Prostate gland (tissue), 2 donors: Measurements from ENCODE around the gene TNIP2. TPM values are rescaled to one million over a fixed set of nuclear protein-coding genes. Genes with fewer than 3 reads are reported as not detected.
"Not testable (repeated sequence)": the region's sequence is repeated elsewhere in the genome, so short reads cannot be mapped to it uniquely, and the experiment has no call there.

Source experiments
- DNase-seq: peaks from one replicate; pipeline ENCODE4 v3.0.0-alpha.2; 2019; ENCODE audit warnings: low spot score
- H3K27ac ChIP-seq, 2 donors: fragments of 200-600 bp; sonication (generic); 2 replicates each; pipeline ENCODE4 v1.5.1; 2017 to 2019
- H3K27me3 ChIP-seq: fragments of 200-600 bp; sonication (generic); replicated peaks from 2 replicates; pipeline ENCODE4 v1.5.1; 2019; ENCODE audit not compliant: insufficient read depth
- H3K36me3 ChIP-seq, 2 donors: fragments of 200-600 bp; sonication (generic); 1 replicate in 1 of 2; 2 replicates in 1 of 2; pipeline versions ENCODE4 v1.5.1 to v1.8.1; 2017 to 2019
- H3K4me1 ChIP-seq: fragments of 200-600 bp; sonication (generic); replicated peaks from 2 replicates; pipeline ENCODE4 v1.5.1; 2019
- H3K4me3 ChIP-seq, 2 donors: fragments of 200-600 bp; sonication (generic); 2 replicates each; pipeline ENCODE4 v1.5.1; 2017 to 2019
- H3K9me3 ChIP-seq: fragments of 200-600 bp; sonication (generic); 2 replicates; pipeline ENCODE4 v1.5.1; 2017
- CTCF ChIP-seq, 4 experiments: fragments of 200-600 bp in 2 of 4; fragments of 450-650 bp in 2 of 4; sonication (generic) in 2 of 4; IDR thresholded peaks; 1 replicate in 3 of 4; 2 replicates in 1 of 4; pipeline ENCODE4 v1.5.1; 2016 to 2019; ENCODE audit warnings: antibody characterized with exemption in 4 of 4, mild to moderate bottlenecking in 2 of 4, moderate library complexity in 2 of 4
- POLR2A ChIP-seq: fragments of 450-650 bp; IDR thresholded peaks from one replicate; pipeline ENCODE4 v1.6.1; 2016; ENCODE audit warnings: antibody characterized with exemption, mild to moderate bottlenecking
- POLR2AphosphoS5 ChIP-seq: sonication (generic); formaldehyde crosslinking; IDR thresholded peaks from one replicate; pipeline ENCODE4 v1.6.1; 2017; ENCODE audit warnings: antibody characterized with exemption
- WGBS: methylation state at CpG from one replicate; pipeline ENCODE4 v1.1.5; 2018; 5-methylcytosine and 5-hydroxymethylcytosine counted together
- intact Hi-C: fragments of 100-400 bp; cut with DNase I; formaldehyde crosslinking; loops from one replicate; pipeline ENCODE4 v1.14.2; 2022
- total RNA-seq, 2 donors: library from RNA; depleted of rRNA; stranded (reverse); fragments of >200 nt; gene quantifications; one replicate each; pipeline ENCODE4 v1.1.0, GENCODE V29; 2016

TNIP2 gene
- total RNA-seq, 2 donors from 2014 or later, result 54.8 to 94.0 TPM

DNA sequence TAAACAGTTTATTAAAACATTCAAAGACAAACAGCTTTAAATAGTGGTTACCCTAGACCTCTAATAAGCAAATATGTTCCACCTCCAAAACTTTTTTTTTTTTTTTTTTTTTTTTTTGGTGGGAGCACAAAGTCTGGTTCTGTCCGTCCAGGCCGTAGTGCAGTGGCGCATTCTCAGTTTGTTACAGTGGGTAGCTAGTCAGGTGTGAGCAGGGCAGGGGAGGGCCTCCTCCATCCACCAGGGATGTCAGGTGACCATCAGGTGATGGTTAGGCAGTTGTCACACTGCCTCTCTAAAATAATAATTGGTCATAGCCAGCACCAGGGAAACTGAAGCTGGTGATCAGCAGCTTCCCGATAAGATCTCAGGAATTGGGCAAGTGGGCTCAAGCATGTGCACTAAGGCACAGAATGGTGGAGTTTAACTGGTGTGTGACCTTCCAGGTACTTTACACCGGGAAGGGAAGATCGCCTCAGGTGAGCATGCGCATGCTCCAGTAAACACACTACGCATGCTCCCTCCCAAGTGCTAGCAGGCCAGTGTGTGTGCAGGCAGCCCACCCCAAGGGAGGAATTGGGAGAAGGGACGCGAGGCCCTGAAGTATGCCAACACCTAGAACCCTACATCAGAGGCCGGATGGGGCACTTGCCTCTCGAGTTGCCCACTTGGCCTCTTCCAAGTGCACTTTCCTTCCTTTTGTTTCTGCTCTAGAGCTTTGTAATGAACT is 27.2 kb downstream of the TNIP2 start:
- 95% methylated on average over 12 of the region's 12 CpGs for WGBS
- no peak overlapping the region for H3K4me3 ChIP-seq
- H3K36me3 ChIP-seq, result peaks cover 0 to 23% of the 10 kb centered on the region in 2 donors
- DNase-seq, result no peak
- intact Hi-C loops, result no loop called here
- TF ChIP-seq CTCF (IDR thresholded peaks at IDR 0.05), result no peak
- no peak for TF ChIP-seq POLR2A
- TF ChIP-seq POLR2AphosphoS5, result no peak
- H3K27me3 ChIP-seq, result no peaks in the 10 kb centered on the region
- no peaks in the 10 kb centered on the region for H3K9me3 ChIP-seq
- no peak overlapping the region for H3K27ac ChIP-seq
- no peaks in the 10 kb centered on the region for H3K4me1 ChIP-seq

DNA sequence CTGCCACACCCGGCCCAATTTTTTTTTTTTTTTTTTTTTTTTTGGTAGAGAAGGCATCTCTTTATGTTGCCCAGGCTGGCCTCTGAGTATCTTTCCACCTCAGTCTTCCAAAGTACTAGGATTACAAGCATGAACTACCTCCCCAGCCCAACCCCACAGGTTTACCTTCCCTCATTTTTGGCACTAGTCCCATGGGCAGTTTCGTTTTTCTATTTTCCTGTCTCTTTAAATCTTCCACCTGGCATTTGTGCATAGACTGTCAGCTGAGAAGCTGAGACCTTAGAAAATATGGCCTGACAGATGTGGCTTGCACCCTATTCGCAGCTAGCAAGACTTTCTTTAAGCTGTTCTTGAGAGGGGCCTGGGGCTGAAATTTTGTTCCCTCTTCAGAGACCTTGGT is 27.9 kb downstream of the TNIP2 start:
- TF ChIP-seq POLR2AphosphoS5, result no peak
- no peak for TF ChIP-seq CTCF (IDR thresholded peaks at IDR 0.05)
- TF ChIP-seq POLR2A, result no peak
- Histone ChIP-seq H3K4me1 (no peaks in the 10 kb centered on the region), H3K4me3 (no peak overlapping the region), H3K9me3 (no peaks in the 10 kb centered on the region), H3K36me3 (peaks cover 0 to 16% of the 10 kb centered on the region in 2 donors), H3K27ac (no peak overlapping the region), H3K27me3 (no peaks in the 10 kb centered on the region)
- no peak for DNase-seq
- intact Hi-C loops, result no loop called here
- 53% methylated on average over 3 of the region's 3 CpGs for WGBS

DNA sequence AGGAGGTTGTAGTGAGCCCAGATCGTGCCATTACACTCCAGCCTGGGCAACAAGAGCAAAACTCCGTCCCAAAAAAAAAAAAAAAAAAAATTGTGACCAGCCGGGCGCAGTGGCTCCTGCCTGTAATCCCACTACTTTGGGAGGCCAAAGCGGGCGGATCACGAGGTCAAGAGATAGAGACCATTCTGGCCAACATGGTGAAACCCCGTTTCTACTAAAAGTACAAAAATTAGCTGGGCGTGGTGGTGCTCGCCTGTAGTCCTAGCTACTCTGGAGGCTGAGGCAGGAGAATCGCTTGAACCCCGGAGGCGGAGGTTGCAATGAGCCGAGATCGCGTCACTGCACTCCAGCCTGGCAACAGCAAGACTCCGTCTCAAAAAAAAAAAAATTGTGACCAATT is 29.3 kb downstream of the TNIP2 start:
- DNase-seq, H3K27me3 ChIP-seq, H3K27ac ChIP-seq, H3K4me3 ChIP-seq, H3K36me3 ChIP-seq, H3K9me3 ChIP-seq, intact Hi-C loops, H3K4me1 ChIP-seq: not testable (repeated sequence)
- 94% methylated on average over 17 of the region's 17 CpGs for WGBS

- DNase-seq, result no peak
Measured at GRCh38 chr4:2725380-2725779, 30.8 kb downstream of the TNIP2 start.

DNA sequence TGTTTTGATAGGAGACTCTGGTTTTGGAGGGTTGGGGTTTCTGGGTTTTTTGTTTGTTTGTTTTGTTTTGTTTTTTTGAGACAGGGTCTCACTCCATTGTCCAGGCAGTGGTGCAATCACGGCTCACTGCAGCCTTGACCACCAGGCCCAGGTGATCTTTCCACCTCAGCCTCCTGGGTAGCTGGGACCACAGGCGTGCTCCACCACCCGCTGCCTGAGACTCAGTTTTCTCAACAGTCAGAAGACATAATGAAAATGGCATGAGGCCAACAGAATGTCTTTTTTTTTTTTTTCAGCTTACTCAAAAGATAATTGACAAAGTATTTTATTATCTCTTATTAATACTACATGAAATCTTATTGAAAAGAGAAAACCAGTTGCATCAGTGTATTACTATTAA is 32.4 kb downstream of the TNIP2 start:
- H3K27ac ChIP-seq, result no peak overlapping the region
- no peaks in the 10 kb centered on the region for H3K9me3 ChIP-seq
- no peak overlapping the region for H3K4me3 ChIP-seq
- TF ChIP-seq POLR2AphosphoS5 (no peak), POLR2A (no peak), CTCF (IDR thresholded peaks at IDR 0.05) (no peak)
- H3K36me3 ChIP-seq, result no peaks in the 10 kb centered on the region
- 88% methylated on average over 3 of the region's 3 CpGs for WGBS
- no peaks in the 10 kb centered on the region for H3K4me1 ChIP-seq
- intact Hi-C loops, result no loop called here
- H3K27me3 ChIP-seq, result no peaks in the 10 kb centered on the region
- no peak for DNase-seq

More at GRCh38 chr4:2725380-2725779, 30.8 kb downstream of the TNIP2 start:
- TF ChIP-seq POLR2A, result no peak
- no peak for TF ChIP-seq POLR2AphosphoS5
- no peak for TF ChIP-seq CTCF (IDR thresholded peaks at IDR 0.05)
- intact Hi-C loops, result no loop called here
- H3K27ac ChIP-seq, result no peak overlapping the region
- WGBS, result 88% methylated on average over 4 of the region's 4 CpGs
- no peaks in the 10 kb centered on the region for H3K4me1 ChIP-seq
- no peaks in the 10 kb centered on the region for H3K27me3 ChIP-seq
- H3K9me3 ChIP-seq, result no peaks in the 10 kb centered on the region
- no peaks in the 10 kb centered on the region for H3K36me3 ChIP-seq
- no peak overlapping the region for H3K4me3 ChIP-seq
